ENCODE results near the gene NPAS1.
A peak's percentile ranks its signal among the peaks of the same experiment; 100 is the strongest.
"Not testable (repeated sequence)": the region's sequence is repeated elsewhere in the genome, so short reads cannot be mapped to it uniquely, and the experiment has no call there.

The NPAS1 gene

GRCh38 chr19:46990991-46991676 lies 28.5 kb upstream of the NPAS1 start:
- DNase-seq, result peak; percentile 83

GRCh38 chr19:46992699-46993535 lies 26.7 kb upstream of the NPAS1 start:
- no peak for DNase-seq

- no peak for DNase-seq
These were observed 26.0 kb upstream of the NPAS1 start for GRCh38 chr19:46993622-46994021.

GRCh38 chr19:46994141-46994686 lies 25.4 kb upstream of the NPAS1 start:
- no peak for DNase-seq

- no peak for DNase-seq
These were observed 24.1 kb upstream of the NPAS1 start for GRCh38 chr19:46995492-46995891.

GRCh38 chr19:46998445-46999125 lies 21.1 kb upstream of the NPAS1 start:
- no peak for DNase-seq

GRCh38 chr19:46999377-46999776 lies 20.3 kb upstream of the NPAS1 start:
- DNase-seq, result no peak

GRCh38 chr19:46999878-47000277 lies 19.8 kb upstream of the NPAS1 start:
- DNase-seq, result no peak

GRCh38 chr19:47000373-47000772 lies 19.3 kb upstream of the NPAS1 start:
- no peak for DNase-seq

GRCh38 chr19:47001584-47001983 lies 18.1 kb upstream of the NPAS1 start:
- no peak for DNase-seq

GRCh38 chr19:47002106-47002766 lies 17.4 kb upstream of the NPAS1 start:
- DNase-seq, result no peak

GRCh38 chr19:47002853-47003610 lies 16.6 kb upstream of the NPAS1 start:
- no peak for DNase-seq

- DNase-seq, result no peak
These were observed 15.8 kb upstream of the NPAS1 start for GRCh38 chr19:47003611-47004465.

GRCh38 chr19:47005164-47005641 lies 14.4 kb upstream of the NPAS1 start:
- DNase-seq, result no peak

- DNase-seq, result no peak
These were observed 13.8 kb upstream of the NPAS1 start for GRCh38 chr19:47005873-47006272.

GRCh38 chr19:47006496-47006895 lies 13.1 kb upstream of the NPAS1 start:
- DNase-seq, result no peak

GRCh38 chr19:47010549-47010948 lies 9.1 kb upstream of the NPAS1 start:
- DNase-seq, result not testable (repeated sequence)

- DNase-seq, result no peak
These were observed 7.0 kb upstream of the NPAS1 start for GRCh38 chr19:47012617-47013016.

- peak; percentile 88 for DNase-seq
These were observed 6.6 kb upstream of the NPAS1 start for GRCh38 chr19:47013041-47013517.

- no peak for DNase-seq
These were observed 714 bp upstream of the NPAS1 start for GRCh38 chr19:47018923-47019322.
